Measurements from ENCODE around the gene PMEPA1.
"Not testable (repeated sequence)": the region's sequence is repeated elsewhere in the genome, so short reads cannot be mapped to it uniquely, and the experiment has no call there.

PMEPA1 gene

DNA sequence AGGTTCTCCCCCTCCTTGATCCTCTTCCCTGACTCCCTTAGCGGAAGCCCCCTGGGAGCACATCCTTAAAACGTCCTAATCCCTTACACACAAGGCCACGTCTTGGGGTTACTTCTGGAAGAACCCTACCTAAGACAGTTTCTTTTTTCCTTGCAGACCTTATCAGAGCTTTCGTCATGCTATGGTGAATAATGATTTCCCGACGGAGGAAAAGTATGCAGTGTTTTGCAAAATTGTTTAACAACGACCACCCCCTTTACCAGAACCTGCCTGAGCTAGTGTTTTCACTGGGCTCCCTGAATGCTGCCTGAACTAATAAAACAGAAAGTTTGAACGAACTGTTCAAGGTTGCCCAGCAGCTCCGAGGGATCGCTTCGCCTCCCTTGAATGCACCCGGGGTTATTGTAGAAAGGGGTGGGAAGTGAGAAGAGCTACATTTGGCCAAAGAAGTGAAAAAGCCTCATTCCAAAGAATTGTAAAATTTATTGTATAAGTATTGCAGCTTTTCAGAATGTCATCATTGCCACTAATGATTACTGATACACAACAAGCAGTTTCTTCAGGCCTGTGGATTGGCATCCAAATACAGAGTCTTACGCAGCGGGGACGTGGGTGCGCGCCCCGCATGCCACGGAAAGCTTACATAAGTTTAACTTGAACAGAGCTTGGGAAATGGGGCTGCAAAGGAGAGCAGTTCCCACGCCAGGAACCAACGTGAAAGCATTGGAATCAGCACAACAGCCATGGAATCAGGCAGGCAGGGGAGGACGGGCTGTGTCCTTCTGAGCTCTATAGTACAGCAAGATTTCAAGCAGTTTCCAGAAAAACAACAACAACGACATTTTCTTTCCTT lies 61.7 kb downstream of the PMEPA1 start:
- DNase-seq = no peak

DNA sequence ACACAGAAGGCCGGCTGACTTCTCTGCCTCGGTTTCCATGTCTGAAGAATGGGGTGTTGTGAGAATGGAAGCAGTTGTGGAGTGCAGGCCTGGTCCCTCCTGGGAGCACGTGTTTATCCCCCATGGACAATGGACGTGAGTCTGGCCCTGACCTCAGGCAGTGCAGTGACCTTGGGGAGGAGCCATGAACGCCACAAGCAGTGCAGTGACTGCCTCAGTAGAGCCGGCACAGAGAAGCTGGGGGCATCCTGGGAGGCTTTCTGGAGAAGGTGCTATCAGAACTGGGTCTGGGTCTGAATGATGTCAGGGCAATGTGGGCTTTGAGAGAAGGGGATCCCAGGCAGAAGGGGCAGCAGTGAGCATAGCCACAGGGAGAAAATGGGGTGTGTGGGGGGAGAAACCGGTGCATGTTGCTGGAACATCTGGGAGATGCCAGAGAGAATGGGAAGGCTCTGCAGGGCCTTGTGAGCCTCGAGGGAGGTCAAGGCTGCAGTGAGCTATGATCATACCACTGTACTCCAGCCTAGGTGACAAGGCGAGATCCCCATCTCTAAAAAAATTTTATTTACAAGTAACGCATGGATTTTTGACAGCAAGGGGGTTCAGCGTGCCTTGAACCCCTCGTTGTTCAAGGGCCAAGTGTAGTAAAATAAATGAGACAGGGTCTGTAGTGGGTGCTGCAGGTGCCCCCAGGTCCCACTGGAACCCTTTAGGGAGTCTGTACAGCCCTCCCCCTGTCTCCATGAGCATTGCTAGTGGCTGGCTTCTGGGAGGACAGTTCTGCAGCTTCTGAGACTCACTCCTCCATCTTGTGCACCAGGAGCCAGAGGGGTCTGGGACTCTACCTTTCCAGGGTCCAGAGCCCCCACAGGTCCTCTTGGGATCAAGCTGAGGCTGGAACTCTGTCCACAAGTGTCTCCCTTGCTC lies 62.5 kb downstream of the PMEPA1 start:
- DNase-seq = no peak

DNA sequence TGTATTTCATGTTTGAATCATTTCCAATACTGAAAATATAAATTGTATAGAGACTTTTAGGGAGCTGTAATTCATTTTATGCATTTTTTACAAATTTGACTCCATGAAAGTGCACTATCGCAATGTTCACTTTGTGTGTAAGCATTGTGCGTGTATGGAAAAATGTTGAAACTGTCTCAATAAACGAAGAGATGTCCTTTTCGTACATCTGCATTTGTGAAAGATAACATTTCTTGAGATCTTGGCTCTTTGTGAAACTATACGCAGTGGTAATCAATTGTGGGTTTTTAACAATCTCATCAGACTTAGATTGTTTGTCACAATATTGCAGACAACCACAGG lies 70.9 kb downstream of the PMEPA1 start:
- no peak for DNase-seq

DNA sequence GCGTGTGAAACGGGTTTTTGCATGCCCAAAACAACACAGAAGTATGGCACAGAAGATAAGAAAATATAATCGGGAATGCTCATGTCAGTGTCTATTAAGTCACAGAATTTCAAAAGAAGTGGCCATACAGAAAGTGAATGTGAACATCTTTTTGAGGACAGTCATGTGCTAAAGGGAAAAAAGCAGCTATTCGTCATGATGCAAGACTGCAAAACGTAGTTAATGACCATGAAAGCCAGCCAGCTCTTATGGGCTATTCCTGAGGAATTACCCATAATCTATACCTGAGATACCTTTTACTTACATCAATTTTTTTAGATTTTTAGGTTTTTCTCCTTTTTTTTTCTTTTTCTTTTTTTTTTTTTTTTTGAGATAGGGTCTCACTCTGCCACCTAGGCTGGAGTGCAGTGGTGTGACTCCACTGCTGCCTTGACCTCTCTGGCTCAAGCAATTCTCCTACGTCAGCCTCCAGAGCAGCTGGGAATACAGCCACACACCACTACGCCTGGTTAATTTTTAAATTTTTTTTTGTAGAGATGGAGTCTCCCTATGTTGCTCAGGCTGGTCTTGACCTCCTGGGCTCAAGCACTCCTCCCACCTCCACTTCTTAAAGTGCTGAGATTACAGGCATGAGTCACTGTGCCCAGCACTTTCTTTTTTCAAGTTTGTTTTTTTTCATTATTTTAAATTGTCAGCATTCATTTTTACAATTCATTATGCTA lies 71.5 kb downstream of the PMEPA1 start:
- DNase-seq = no peak

DNA sequence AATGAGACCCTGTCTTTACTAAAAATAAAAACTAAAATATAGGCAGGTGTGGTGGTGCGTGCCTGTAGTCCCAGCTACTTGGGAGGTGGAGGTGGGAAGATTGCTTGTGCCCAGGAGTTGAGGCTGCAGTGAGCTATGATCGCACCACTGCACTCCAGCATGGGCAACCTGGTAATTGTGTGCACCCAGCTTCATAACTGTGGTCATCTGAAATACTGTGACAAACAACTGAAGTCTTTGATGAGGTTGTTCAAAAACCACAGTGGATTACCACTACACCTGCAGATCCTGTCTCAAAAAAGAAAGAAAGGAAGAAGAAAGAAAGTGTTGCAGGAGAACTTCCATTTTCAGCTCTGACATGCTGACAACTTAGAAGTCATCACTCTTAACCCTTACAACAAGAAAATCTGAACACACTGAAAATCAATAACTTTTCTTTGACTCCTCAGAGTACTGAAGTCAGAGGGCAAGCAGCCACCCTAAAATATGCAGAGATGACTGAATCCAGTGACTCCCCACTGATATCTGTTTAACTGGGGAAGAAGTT lies 75.8 kb downstream of the PMEPA1 start:
- no peak for DNase-seq

DNA sequence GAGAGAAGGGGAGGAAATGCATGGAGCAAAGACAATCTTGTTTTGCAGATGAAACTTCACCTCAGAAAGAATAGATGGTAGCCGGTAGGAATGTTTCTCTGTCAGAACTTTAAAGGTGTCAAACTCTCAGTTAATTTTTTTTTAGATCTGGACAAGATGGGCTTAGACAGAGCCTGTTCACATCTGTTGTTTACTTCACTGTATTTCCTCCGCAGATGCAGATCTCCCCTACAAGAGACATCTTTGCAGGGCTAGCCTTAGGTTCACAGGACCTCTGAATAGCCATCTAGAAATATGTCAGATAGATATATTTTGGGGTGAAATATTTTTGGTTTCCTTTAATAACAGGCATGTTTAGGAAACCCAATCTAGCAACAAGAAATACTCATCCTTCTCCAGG lies 77.5 kb downstream of the PMEPA1 start:
- DNase-seq = no peak

DNA sequence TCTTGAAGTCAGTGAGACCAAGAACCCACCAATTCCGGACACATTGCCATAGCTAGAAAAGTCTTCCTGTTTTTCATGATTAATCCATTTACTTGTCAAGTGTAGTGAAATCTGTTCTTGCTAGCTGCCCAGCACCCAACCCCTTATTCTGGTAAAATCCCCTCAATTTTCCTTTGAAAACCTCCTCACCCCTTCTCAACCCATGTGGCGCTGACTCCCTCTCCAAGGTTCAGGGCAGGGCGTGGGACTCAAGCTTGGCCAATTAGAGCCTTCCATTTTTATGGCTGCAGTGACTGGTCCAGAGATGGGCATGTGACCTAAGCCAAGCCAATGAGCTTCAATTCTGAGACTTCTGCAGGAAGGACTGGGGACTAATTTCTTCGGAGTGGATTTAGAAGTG lies 79.8 kb downstream of the PMEPA1 start:
- no peak for DNase-seq

DNA sequence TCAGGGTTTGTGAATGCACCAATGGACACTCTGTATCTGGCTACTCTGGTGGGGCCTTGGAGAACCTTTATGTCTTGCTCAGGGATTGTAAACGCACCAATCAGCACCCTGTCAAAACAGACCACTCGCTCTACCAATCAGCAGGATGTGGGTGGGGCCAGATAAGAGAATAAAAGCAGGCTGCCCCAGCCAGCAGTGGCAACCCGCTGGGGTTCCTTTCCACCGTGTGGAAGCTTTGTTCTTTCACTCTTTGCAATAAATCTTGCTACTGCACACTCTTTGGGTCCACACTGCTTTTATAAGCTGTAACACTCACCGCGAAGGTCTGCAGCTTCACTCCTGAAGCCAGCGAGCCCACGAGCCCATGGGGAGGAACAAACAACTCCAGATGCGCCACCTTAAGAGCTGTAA lies 80.3 kb downstream of the PMEPA1 start:
- DNase-seq = not testable (repeated sequence)

DNA sequence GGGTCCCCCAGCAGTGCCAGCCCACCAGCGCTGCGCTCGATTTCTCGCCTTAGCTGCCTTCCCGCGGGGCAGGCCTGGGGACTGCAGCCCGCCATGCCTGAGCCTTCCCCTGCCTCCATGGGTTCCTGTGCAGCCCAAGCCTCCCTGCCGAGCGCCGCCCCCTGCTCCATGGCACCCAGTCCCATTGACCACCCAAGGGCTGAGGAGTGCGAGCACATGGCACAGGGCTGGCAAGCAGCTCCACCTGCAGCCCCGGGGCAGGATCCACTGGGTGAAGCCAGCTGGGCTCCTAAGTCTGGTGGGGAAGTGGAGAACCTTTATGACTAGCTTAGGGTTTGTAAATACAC lies 80.9 kb downstream of the PMEPA1 start:
- not testable (repeated sequence) for DNase-seq

DNA sequence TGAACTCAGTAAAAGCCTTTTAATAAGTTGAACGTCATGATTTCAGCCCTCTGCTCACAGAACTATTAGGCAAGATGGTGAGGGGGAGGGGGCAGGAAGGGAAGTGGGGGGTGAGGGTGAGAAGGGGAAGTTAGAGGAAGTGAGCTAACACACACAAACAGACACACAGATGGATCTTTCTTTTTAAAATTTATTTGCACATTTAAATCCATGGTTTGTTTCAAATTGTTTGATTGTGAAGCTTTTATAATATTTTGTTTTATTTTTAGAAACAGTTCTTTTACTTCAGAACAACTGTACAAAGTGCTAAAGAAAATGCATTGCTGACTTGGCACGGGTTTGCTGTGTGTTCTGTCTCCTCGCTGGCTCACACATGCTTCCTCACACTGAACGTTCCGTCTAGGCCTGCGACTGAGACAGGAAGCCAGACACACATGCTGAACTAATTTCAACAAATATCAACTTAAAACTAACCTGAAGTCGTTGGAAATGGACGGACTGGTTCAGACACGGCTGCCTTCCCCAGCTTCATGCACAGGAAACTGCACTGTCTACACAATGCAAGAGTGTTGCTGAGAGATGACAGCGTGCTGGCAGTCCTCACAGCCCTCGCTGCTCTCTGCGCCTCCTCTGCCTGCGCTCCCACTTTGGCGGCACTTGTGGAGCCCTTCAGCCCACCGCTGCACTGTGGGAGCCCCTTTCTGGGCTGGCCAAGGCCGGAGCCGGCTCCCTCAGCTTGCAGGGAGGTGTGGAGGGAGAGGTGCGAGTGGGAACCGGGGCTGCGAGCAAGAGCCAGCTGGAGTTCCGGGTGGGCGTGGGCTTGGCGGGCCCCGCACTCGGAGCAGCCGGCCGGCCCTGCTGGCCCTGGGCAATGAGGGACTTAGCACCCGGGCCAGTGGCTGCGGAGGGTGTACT lies 81.5 kb downstream of the PMEPA1 start:
- no peak for DNase-seq

DNA sequence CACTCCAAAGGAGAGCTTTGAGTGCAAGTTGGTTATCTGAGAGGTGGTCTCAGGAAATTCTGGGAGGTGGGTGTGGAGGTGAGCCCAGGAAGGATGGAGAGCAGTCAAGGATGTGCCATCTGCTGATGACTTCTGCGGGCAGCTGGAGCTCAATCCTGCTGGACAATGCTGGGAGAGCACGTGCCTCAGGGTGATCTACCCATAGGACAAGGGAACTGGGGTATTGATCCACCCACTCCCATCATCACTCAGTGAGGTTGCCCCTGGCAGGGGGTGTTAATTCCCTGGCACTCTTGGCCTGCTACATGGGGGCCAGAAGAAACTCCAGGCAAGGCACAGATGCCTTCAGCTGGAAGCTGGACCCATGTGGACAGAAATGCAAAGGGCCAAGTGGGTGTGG lies 82.5 kb downstream of the PMEPA1 start:
- DNase-seq = no peak

DNA sequence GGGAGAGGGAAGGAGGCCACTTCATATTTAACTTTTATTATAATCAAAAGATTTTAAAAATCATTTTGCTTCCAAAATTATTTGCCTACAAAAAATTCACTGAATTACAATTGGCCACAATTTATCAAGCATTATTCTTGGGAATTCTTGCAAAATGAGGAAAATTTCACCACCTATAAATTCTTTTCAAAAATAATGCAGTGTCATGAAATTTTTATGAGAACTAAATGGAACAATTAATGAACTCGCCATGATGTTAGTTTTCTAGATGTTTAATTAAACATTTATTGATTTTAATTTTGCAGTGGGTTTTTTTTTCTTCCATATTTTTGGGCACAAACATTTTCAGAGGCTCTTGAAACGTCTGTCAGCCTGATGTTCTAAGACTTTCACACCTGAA lies 83.8 kb downstream of the PMEPA1 start:
- DNase-seq = no peak

DNA sequence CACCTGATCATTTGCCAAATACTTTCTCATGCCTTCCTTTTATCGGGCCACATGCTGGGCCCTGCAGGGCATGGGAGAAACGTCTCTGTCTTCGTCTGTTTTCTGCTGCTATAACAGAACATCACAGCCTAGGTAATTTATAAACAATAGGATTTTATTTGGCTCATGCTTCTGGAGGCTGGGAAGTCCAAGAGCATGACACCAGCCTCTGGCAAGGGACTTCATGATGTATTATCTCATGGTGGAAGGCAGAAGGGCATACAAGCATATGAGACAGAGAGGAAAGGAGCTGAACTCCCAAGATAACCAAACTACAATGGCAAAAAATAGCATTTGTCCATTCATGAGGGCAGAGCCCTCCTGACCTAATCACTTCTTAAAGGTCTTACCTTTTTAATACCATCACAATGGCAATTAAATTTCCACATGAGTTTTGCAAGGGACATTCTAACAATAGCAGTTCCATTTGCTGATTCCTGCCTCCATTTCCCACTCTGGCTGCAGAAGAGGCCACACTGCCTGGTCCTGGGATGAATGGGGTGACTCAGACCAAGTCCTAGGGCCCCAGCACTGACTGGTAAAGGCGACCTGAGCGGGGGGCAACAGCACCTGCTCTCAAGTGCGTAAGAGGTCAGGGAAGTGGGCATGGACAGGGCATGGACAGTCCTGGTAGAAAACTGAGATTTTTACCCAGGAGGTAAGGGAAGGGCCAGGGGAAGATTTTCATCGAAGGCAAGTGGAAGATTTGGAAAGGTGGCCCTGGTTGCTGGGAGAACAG lies 84.4 kb downstream of the PMEPA1 start:
- no peak for DNase-seq

DNA sequence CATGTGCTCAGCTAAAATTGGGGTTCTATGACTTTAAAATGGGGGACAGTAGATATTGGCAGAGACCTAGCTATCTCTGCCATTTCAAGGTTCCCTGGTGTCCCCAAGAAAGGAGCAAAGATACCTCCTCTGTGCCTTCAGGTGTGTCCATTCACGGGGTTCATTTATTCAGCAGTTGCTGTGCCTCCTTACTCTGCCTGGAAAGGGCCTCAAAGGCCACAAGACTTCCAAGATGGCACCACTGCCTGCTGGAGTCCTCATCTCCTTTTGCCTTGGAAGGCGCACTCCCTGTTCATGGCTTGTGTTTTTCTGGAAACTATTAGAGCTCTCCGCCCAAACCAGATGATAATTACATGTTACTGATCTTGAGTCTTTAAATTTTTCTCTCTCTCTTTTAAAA lies 85.7 kb downstream of the PMEPA1 start:
- DNase-seq = no peak

DNA sequence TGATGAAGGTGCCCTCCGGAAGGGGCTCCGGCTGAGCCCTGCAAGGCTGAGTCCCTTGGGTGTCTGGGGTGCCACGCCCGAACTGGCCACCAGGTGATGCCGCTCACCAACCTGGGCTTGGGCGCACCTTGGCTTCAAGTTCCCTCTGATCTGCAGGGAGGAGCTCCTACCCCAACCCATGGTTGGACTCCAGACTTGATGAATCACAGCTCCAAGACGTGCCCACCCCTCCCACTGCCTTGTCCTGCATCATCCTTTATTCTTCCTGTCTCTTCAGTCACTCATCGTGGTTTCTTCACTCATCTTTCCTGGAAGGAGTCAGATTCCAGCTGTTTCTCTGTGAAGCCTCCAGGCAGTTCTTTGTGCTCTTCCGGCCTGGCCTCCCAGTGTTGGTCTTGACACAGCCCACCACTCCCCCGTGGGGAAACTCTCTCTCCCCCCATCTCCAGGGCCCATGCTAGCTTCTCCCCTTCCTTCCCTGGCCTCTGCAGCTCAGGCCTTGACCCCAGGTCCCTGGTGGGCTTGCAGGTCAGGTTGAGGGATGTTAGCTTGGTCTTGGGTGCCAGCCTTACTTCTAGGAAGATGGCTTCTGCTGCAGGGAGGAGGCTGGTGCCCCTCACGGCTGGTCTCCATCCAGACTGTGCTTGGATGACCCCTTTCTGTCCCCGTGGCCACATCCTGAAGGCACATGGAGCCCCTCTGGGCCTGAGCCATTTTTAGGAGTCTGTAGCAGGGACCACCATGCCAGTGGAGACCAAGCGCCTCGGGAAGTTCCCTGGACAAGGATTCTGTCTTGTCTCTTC lies 87.0 kb downstream of the PMEPA1 start:
- peak; percentile 61 for DNase-seq

DNA sequence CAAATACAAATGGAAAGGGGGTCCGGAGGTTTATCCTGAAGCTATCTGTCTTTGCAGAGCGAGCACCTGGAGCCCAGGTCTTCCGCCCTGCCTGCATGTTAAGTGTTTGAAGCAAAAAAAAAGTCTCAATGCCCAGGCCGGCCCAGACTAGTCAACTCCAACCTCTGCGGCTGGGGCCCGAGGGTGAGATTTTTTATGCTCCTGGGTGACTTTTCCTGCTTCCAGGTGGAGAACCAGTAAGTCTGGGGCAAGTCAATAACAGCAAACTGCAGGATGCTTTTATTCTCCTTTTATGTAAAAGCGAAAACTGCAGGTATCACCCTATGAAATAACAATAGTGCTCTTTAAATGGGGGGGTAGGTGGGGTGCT lies 87.6 kb downstream of the PMEPA1 start:
- no peak for DNase-seq

DNA sequence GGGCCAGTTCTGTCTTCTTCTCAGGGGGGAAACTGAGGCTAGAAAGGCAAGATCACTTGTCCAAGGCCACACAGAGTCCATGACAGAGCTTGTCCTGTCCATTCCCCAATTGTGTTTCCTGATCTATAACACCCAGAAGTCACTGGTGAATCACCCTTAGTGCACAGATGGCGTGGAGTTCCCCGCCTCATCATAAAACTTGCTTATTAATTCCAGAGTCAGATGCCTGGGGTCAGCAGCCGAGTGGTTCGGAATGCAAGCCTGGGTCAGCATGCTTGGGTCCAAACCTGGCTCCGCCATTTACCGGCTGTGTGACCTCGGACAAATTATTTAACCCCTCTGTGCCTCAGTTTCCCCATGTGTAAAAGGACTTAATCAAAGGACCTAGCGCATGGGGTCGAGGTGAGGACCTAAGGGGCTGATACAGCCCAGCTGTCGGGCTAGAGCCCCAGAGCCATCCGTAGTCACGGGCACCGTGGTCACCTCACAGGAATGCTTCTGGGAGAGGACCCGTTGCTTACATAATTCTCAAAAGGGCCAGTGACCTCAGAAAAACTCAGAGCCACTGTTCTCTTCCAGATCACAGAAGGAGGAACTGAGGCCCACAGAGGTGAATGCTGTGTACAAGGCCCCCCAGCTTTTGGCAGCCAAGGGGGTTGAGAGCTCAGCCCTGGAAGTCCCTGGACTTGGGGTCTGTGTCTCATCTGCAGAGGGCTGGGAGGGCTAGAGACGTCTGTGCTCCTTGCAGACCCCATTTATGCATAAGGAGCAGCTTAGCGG lies 88.2 kb downstream of the PMEPA1 start:
- DNase-seq = no peak

DNA sequence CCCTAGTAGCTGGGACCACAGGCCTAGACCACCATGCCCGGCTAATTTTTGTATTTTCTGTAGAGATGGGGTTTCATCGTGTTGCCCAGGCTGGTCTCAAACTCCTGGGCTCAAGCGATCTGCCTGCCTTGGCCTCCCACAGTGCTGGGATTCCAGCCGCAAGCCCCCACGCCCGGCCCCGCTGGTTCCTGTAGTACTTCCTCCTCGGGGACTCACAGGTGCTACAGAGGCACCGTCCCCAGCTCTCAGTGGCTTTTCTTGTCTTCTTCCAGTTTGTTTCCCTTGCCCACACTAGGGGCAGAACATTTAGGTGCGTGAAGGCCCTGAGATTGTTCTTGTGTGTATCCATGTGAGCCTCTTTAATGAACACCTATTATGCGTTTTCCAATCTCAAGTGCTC lies 88.8 kb downstream of the PMEPA1 start:
- DNase-seq = no peak

DNA sequence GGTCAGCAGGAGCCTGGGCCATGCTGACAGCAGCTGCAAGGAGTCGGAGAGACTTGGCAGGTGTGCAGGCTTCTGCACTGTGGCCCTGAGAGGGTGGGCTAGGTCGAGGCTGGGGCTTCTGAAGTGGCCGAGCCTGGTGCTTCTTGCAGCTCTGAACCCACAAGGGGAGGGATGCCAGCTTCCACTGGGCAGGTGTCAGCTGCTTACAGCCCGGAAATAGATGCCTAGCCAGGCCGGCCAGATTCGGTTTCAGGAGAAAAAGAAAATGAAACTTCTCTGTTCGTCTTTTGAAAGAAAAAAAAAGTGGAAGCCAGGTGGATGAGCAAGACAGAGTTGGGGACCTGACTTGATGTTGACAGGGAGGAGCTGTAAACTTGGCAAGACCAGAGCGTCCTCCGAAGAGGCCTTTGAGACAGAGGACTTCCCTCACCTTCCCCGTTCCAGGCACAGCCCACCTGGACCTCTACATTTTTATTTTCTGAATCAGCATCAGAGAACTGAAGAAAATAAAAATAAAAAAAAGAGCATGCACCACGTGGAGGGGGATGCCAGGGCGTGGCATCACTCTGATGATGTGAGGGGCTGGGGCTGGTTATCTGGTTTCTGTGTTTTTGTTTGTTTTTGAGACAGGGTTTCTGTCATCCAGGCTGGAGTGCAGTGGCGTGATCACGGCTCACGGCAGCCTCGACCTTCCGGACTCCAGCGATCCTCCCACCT lies 89.4 kb downstream of the PMEPA1 start, which contains the start of gene ZBP1:
Gene ZBP1, minus strand, starts transcription at position 153 of the 717 bp plus-strand sequence. Its CDS starts 131 bp downstream, at position 22.
- no peak for DNase-seq
